Measurements from ENCODE around the gene UFL1.
A peak's percentile ranks its signal among the peaks of the same experiment; 100 is the strongest.
"Not testable (repeated sequence)": the region's sequence is repeated elsewhere in the genome, so short reads cannot be mapped to it uniquely, and the experiment has no call there.

Gene UFL1

GRCh38 chr6:96521644-96522464 is at the start of gene UFL1:
UFL1 (plus strand) TSS chr6:96521806; CDS start chr6:96521874, 68 bp downstream.
- DNase-seq: peak; percentile 95

DNA sequence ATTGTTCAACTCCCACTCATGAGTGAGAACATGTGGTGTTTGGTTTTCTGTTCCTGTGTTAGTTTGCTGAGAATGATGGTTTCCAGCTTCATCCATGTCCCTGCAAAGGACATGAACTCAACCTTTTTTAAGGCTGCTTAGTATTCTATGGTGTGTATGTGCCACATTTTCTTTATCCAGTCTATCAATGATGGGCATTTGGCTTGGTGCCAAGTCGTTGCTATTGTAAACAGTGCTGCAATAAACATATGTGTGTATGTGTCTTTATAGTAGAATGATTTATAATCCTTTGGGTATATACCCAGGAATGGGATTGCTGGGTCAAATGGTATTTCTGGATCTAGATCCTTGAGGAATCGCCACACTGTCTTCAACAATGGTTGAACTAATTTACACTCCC is 49.3 kb upstream of the UFL1 start:
- not testable (repeated sequence) for DNase-seq

- no peak for DNase-seq
These were observed 42.9 kb upstream of the UFL1 start for GRCh38 chr6:96478695-96479094.

GRCh38 chr6:96491926-96492325 is 29.7 kb upstream of the UFL1 start:
- DNase-seq: no peak

DNA sequence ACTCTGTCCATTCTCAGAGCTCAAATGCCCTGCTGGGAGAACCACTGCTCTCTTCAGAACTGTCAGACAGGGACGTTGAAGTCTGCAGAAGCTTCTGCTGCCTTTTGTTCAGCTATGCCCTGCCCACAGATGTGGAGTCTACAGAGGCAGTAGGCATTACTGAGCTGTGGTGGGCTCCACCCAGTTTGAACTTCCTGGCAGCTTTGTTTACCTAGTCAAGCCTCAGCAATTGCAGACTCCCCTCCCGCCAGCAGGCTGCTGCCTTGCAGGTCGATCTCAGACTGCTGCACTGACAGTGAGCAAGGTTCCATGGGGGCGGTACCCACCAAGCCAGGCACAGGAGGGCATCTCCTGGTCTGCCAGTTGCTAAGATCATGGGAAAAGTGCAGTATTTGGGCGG is 21.8 kb upstream of the UFL1 start:
- peak; percentile 43 for DNase-seq

- DNase-seq: no peak
These were observed 18.7 kb upstream of the UFL1 start for GRCh38 chr6:96502915-96503314.

DNA sequence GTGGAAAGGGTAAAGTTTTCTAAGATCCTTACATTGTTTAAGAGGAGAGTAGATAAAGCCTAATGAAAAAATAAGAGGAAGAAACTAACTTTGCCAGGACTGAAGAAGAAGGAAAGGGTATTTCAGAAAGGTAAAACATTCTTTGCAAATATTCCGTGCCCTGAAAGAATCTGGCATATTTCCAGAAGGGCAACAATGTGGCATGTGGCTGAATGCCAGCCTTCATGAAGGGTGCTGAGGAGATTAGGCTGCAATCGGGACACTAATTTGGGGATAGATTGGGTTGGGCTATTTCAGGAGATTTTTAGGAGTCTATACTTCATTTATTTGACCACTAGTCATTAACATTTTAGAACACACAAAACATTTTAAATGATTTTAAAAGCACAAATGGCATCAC is 16.2 kb upstream of the UFL1 start:
- DNase-seq: no peak

DNA sequence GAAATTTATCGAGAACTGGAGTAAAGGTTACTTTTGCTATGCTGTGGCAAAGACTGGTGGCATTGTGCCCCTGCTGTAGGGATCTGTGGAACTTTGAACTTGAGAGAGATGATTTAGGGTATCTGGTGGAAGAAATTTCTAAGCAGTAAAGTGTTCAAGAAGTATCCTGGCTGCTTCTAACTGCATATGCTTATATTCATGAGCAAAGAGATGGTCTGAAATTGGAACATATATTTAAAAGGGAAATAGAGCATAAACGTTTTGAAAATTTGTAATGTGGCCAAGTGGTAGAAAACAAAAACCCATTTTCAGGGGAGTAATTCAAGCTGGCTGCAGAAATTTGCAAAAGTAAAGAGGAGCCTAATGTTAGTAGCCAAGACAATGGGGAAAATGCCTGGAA is 12.3 kb upstream of the UFL1 start:
- no peak for DNase-seq

- DNase-seq: no peak
These were observed 1.2 kb upstream of the UFL1 start for GRCh38 chr6:96520171-96521115.

GRCh38 chr6:96521306-96521643 is 331 bp upstream of the UFL1 start:
- DNase-seq: no peak

DNA sequence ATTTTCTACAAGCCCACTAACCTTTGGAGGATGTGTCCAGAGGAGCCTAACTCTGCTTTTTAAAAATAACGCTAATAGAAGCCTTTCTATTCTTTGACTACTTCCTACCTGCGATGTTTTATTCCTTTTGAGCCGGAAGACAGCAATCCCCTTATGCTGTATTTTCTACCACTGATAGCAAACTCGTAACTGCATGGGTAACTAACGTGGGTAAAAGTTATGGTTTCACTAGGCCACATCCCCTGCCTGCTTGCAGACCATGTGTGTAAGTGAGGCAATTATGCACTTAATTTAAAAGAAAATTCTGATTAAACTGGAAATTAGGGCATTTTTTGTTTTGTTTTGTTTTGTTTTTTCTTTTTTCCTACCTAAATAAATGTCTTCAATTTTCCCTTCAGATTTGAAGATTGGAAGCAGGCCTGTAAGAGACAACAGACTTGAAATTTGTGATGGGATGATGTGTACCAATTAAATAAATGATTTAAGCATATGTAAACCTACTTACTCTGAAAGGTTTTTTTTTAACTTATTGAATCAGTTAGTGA is 931 bp downstream of the UFL1 start:
- no peak for DNase-seq

DNA sequence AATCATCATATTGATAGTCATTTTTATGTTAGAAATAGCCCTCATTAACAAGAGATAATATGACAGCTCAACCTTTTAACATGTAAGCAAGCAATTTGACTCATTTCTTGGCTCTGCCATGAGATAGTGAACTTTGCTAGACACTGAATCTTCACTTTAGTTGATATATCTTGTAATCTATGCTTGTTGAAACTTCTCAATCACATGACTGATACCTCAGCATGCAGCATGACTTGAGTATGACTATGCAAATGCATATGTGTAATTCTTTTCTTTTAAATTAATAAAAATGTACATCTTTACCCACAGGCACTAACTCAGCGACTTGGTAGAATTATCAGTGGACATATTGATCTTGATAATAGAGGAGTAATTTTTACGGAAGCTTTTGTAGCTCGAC is 6.6 kb downstream of the UFL1 start:
- DNase-seq: no peak

GRCh38 chr6:96532399-96532798 is 10.8 kb downstream of the UFL1 start:
- DNase-seq: no peak

DNA sequence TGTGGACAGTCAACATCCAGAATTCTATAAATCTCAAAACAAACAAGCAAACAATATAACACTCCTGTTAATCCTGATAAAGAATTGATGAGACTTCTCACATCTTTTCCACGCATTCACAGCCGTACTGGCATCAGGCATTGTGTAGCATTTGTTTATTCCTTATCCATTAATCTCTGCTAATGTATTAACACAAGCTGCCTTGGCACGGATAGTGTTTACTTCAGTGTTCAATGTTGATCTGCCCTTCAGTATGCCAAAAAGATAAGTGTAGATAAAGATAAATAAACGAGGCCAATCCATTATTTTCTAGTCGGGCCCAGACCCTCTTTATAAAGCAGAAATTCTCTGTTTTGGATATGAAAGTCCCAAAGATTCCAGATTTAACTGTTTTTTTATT is 16.1 kb downstream of the UFL1 start:
- DNase-seq: no peak

- no peak for DNase-seq
These were observed 21.1 kb downstream of the UFL1 start for GRCh38 chr6:96542702-96543101.

DNA sequence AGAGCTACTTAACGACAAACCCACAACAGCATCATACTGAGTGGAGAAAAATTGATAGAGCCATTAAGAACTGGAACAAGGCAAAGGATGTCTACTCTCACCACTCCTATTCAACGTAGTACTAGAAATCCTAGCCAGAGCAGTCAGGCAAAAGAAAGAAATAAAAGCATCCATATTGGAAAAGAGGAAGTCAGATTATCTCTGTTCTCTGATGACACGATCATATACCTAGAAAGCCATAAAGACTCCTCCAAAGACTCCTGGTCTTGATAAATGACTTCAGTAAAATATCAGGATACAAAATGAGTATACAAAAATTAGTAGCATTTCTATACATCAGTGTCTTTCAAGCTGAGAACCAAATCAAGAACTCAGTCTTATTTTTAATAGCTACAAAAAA is 24.3 kb downstream of the UFL1 start:
- DNase-seq: no peak

DNA sequence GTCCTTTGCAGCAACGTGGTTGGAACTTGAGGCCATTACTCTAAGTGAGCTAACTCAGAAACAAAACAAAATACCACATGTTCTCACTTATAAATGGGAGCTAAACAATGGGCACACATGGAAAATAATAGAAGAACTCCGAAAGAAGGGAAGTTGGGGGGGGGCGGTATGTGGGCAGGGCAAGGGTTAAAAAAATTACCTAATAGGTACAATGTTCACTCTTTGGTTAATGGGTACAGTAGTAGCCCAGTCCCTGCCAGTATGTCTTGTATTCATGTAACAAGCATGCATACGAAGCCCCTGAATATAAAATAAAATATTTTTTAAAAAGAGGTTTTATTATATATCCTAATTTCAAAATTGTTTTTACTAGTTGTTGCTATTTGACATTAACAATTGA is 26.0 kb downstream of the UFL1 start:
- no peak for DNase-seq

DNA sequence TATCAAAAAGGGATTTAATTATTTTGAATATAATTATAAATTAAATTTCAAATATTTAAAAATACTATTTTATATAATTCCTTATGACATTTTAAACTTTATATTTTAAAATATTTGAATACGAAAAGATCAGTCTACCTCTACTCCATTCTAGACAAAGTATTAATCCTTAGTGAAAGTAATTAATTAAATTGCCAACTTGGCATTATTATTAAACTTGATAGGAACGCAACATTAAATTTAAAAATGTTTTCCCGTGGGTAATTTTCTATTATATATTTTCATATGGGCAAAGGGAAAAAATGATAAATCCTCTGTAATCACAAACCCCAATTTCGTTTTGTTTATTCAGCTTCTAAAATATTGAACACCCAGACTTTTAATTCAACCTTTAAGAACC is 33.0 kb downstream of the UFL1 start:
- DNase-seq: no peak

- DNase-seq: not testable (repeated sequence)
These were observed 38.1 kb downstream of the UFL1 start for GRCh38 chr6:96559740-96560139.

DNA sequence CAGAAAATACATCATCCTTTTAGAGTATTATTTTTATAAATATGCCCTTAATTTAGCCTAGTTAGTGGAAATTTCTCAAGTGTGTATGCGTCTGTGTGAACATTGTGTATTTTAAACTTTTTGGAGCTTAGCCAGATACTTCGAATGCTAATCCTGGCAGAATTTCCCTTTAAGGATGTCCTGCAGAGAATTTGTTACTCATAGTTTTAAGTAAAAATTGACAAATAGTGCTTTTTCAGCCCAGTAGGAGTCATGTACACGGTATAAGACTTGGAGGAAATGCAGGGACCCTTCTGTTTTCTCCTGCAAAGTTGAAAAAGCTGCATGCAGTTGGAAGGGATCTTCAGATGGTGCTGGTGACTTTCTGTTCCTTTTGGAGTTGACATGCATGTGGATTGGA is 41.3 kb downstream of the UFL1 start, which contains the start of gene FHL5:
FHL5 (plus strand) TSS at position 243 of the 400 bp plus-strand sequence. CDS start 40,486 bp downstream, outside the sequence.
- DNase-seq: no peak

DNA sequence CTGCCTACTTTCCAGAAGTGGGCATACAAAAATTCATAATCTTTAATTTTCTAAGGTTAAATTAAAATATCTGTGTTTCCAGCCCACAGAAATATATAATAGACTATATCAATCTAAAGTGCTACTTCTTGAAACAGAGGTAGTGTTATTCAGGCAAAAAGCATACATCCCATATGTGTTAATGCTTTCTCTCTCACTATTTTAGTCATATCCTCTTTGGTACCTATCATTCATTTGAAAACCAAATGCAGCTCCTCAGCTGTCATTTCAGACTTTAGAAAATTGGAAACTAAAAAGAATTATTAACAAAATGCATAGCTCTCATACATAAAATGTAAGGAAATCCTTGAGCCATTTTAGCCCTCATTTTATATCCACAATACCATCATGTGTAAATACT is 42.2 kb downstream of the UFL1 start:
- no peak for DNase-seq

DNA sequence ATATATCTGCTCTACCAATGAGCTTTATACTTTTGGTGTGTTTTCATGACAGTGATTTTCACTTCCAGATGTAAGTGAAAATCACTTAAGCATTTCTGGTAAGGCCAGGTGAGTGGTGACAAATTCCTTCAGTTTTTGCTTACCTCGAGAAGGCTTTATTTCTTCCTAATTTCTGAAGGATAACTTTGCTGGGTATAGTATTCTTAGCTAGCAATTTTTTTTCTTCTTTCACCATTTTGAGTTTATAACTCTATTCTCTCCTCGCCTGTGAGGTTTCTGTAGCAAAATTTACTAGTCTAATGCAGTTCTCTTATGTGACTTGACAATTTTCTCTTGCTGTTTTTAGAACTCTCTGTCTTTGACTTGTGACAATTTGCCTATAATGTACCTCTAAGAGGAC is 48.4 kb downstream of the UFL1 start:
- no peak for DNase-seq

DNA sequence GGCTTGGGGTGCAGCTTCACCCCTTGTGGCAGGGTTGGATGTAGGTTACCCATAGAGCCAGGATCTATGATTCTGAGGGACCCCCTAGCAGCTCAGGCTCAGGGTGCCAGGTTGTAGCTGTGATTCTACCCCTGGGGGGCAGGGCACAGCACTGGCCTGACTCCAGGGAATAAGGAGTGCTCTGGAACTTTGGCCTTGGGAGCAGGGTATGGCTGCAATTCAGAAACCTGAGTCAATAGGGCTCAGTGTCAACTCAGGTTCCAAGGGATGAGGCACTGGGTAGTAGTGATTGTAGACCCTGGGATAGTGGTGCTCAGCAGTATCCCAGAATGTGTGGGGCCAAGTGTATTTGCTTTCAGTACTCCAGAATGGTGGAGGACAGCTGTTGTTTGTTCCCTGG is 49.9 kb downstream of the UFL1 start:
- DNase-seq: no peak

GRCh38 chr6:96575359-96575758 is 53.8 kb downstream of the UFL1 start:
- DNase-seq: no peak

Measured in activated naive CD4-positive, alpha-beta T cell treated with Interleukin-2 at 50 U/mL for 16 hours (primary cell).